ENCODE results near the gene FGF4.
"Not testable (repeated sequence)": the region's sequence is repeated elsewhere in the genome, so short reads cannot be mapped to it uniquely, and the experiment has no call there.

FGF4 gene

GRCh38 chr11:69771466-69771865 is 3.7 kb downstream of the FGF4 start:
- no peak for DNase-seq

- no peak for DNase-seq
These were observed 4.6 kb downstream of the FGF4 start for GRCh38 chr11:69770540-69770939.

GRCh38 chr11:69765498-69765995 is 9.6 kb downstream of the FGF4 start:
- DNase-seq: no peak

GRCh38 chr11:69764918-69765317 is 10.2 kb downstream of the FGF4 start:
- DNase-seq: not testable (repeated sequence)

GRCh38 chr11:69760319-69760718 is 14.8 kb downstream of the FGF4 start:
- no peak for DNase-seq

GRCh38 chr11:69752890-69753289 is 22.3 kb downstream of the FGF4 start:
- DNase-seq: no peak

GRCh38 chr11:69750875-69751597 is 24.1 kb downstream of the FGF4 start:
- DNase-seq: no peak

- DNase-seq: no peak
These were observed 24.9 kb downstream of the FGF4 start for GRCh38 chr11:69750108-69750850.

- DNase-seq: no peak
These were observed 26.5 kb downstream of the FGF4 start for GRCh38 chr11:69748637-69749036.

GRCh38 chr11:69746752-69747742 is 28.1 kb downstream of the FGF4 start:
- DNase-seq: no peak

GRCh38 chr11:69746140-69746539 is 29.0 kb downstream of the FGF4 start:
- no peak for DNase-seq

- DNase-seq: no peak
These were observed 29.9 kb downstream of the FGF4 start for GRCh38 chr11:69745201-69745600.

- DNase-seq: no peak
These were observed 30.7 kb downstream of the FGF4 start for GRCh38 chr11:69744435-69744834.

GRCh38 chr11:69734841-69735240 is 40.3 kb downstream of the FGF4 start:
- DNase-seq: no peak

- DNase-seq: no peak
These were observed 40.8 kb downstream of the FGF4 start for GRCh38 chr11:69734367-69734766.

GRCh38 chr11:69732910-69733309 is 42.2 kb downstream of the FGF4 start:
- no peak for DNase-seq

GRCh38 chr11:69731110-69731509 is 44.0 kb downstream of the FGF4 start:
- DNase-seq: no peak

- no peak for DNase-seq
These were observed 44.6 kb downstream of the FGF4 start for GRCh38 chr11:69730500-69730899.

- no peak for DNase-seq
These were observed 45.9 kb downstream of the FGF4 start for GRCh38 chr11:69729252-69729651.

- DNase-seq: no peak
These were observed 47.9 kb downstream of the FGF4 start for GRCh38 chr11:69727266-69727665.

GRCh38 chr11:69726481-69726880 is 48.7 kb downstream of the FGF4 start:
- no peak for DNase-seq

- no peak for DNase-seq
These were observed 49.1 kb downstream of the FGF4 start for GRCh38 chr11:69726019-69726418.

- DNase-seq: no peak
These were observed 53.4 kb downstream of the FGF4 start for GRCh38 chr11:69721745-69722144.

Data from NCI-H748 treated with DMSO at 0.1 percent for 48 hours (cell line).